HepG2 (cell line): Measurements from ENCODE around the gene TMEM61. TPM values are rescaled to one million over a fixed set of nuclear protein-coding genes. Genes with fewer than 3 reads are reported as not detected.

Experiments used
- CBX1 ChIP-seq: IDR thresholded peaks from one replicate; pipeline ENCODE4 v1.6.1; 2016; ENCODE audit warnings: antibody characterized with exemption, low read depth
- FOXJ3 ChIP-seq: sonication (generic); formaldehyde crosslinking; IDR thresholded peaks from 2 replicates; pipeline ENCODE4 v1.4.0; 2020; ENCODE audit warnings: missing genetic modification reagents, mild to moderate bottlenecking, borderline replicate concordance
- GABPB1 ChIP-seq: IDR thresholded peaks from 2 replicates; pipeline ENCODE4 v1.6.1; 2016; ENCODE audit warnings: mild to moderate bottlenecking, missing genetic modification reagents, moderate library complexity, missing compliant biosample characterization
- HDAC2 ChIP-seq: sonication (generic); formaldehyde crosslinking; IDR thresholded peaks from 2 replicates; pipeline ENCODE4 v1.4.0; 2020; ENCODE audit warnings: missing genetic modification reagents
- NONO ChIP-seq, 2 experiments: fragments of 450-650 bp in 1 of 2; sonication (generic) in 1 of 2; formaldehyde crosslinking in 1 of 2; IDR thresholded peaks in 1 of 2; conservative IDR thresholded peaks in 1 of 2; 2 replicates each; pipeline versions ENCODE4 v1.6.1 to v1.8.0; 2017 to 2022; ENCODE audit warnings: mild to moderate bottlenecking in 1 of 2, missing genetic modification reagents in 1 of 2, moderate library complexity in 1 of 2
- RXRA ChIP-seq: sonication (generic); formaldehyde crosslinking; IDR thresholded peaks from 2 replicates; pipeline ENCODE4 v1.5.1; 2020; ENCODE audit warnings: missing genetic modification reagents
- SRY ChIP-seq: sonication (generic); formaldehyde crosslinking; IDR thresholded peaks from 2 replicates; pipeline ENCODE4 v1.8.0; 2022; ENCODE audit warnings: mild to moderate bottlenecking, missing genetic modification reagents
- TBL1XR1 ChIP-seq: fragments of 150-350 bp; IDR thresholded peaks from 2 replicates; pipeline ENCODE4 v1.6.1; 2014; ENCODE audit warnings: borderline replicate concordance, low read length; ENCODE audit not compliant: partially characterized antibody
- ZNF234 ChIP-seq: sonication (generic); formaldehyde crosslinking; conservative IDR thresholded peaks from 2 replicates; pipeline ENCODE4 v1.5.1; 2020; ENCODE audit warnings: mild to moderate bottlenecking, missing genetic modification reagents
- ZNF331 ChIP-seq: sonication (generic); formaldehyde crosslinking; IDR thresholded peaks from 2 replicates; pipeline ENCODE4 v1.4.0; 2020; ENCODE audit warnings: missing genetic modification reagents
- ZNF7 ChIP-seq: IDR thresholded peaks from 2 replicates; pipeline ENCODE4 v1.6.1; 2016; ENCODE audit warnings: missing biosample characterization, missing genetic modification reagents
- ZSCAN22 ChIP-seq: sonication (generic); formaldehyde crosslinking; IDR thresholded peaks from 2 replicates; pipeline ENCODE4 v1.4.0; 2020; ENCODE audit warnings: mild to moderate bottlenecking, missing genetic modification reagents
- polyA plus RNA-seq, 8 experiments: library from polyadenylated mRNA; depleted of rRNA in 3 of 8; stranded (reverse) in 7 of 8; unstranded in 1 of 8; fragments of >200 nt; fragmentation: Illumina TruSeq in 4 of 8; extraction: Trizol in 4 of 8; gene quantifications; 2 replicates each; pipeline versions ENCODE4 v1.2.1 to v1.2.3, GENCODE V29; 2011 to 2016; ENCODE audit warnings: low read depth in 4 of 8, missing spikeins in 1 of 8, mixed read lengths in 1 of 8; ENCODE audit not compliant: insufficient read depth in 1 of 8
- total RNA-seq, 5 experiments: library from RNA; depleted of rRNA; stranded (reverse); fragments of >200 nt; fragmentation: Illumina TruSeq; extraction: Trizol; gene quantifications; 2 replicates each; pipeline ENCODE4 v1.2.3, GENCODE V29; 2016; ENCODE audit warnings: low read depth in 1 of 5
- TF ChIP-seq, protein P1 (sequence below): sonication (generic); formaldehyde crosslinking; IDR thresholded peaks from 2 replicates; pipeline ENCODE4 v1.5.1; 2020; ENCODE audit warnings: missing genetic modification reagents, mild to moderate bottlenecking, borderline replicate concordance
- TF ChIP-seq, protein P2 (sequence below): sonication (generic); formaldehyde crosslinking; IDR thresholded peaks from 2 replicates; pipeline ENCODE4 v1.8.1; 2022; ENCODE audit warnings: low read depth, mild to moderate bottlenecking, missing genetic modification reagents
- TF ChIP-seq, protein P3 (sequence below): sonication (generic); formaldehyde crosslinking; IDR thresholded peaks from 2 replicates; pipeline ENCODE4 v1.5.1; 2020; ENCODE audit warnings: mild to moderate bottlenecking, moderate library complexity, missing genetic modification reagents
- TF ChIP-seq, protein P4 (sequence below): sonication (generic); formaldehyde crosslinking; IDR thresholded peaks from 2 replicates; pipeline ENCODE4 v1.4.0; 2020; ENCODE audit warnings: mild to moderate bottlenecking, missing genetic modification reagents
- TF ChIP-seq, protein P5 (sequence below): sonication (generic); formaldehyde crosslinking; IDR thresholded peaks from 2 replicates; pipeline ENCODE4 v1.8.0; 2022; ENCODE audit warnings: low read depth, missing genetic modification reagents
- TF ChIP-seq, protein P6 (sequence below): sonication (generic); formaldehyde crosslinking; IDR thresholded peaks from 2 replicates; pipeline ENCODE4 v1.4.0; 2020; ENCODE audit warnings: missing genetic modification reagents; ENCODE audit errors: not compliant biosample characterization

Gene TMEM61
- total and polyA plus RNA-seq, 2 of the 13 experiments (the other 11 are each of a cell fraction or from before 2014, with no cell fraction given) = not detected

DNA sequence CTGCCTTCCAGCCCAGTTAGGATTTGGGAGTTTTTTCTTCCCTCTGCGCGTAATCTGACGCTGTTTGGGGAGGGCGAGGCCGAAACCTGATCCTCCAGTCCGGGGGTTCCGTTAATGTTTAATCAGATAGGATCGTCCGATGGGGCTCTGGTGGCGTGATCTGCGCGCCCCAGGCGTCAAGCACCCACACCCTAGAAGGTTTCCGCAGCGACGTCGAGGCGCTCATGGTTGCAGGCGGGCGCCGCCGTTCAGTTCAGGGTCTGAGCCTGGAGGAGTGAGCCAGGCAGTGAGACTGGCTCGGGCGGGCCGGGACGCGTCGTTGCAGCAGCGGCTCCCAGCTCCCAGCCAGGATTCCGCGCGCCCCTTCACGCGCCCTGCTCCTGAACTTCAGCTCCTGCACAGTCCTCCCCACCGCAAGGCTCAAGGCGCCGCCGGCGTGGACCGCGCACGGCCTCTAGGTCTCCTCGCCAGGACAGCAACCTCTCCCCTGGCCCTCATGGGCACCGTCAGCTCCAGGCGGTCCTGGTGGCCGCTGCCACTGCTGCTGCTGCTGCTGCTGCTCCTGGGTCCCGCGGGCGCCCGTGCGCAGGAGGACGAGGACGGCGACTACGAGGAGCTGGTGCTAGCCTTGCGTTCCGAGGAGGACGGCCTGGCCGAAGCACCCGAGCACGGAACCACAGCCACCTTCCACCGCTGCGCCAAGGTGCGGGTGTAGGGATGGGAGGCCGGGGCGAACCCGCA, 59.1 kb downstream of the TMEM61 start, which contains the start of gene PCSK9 (continued):
- TF ChIP-seq, protein P1, sequence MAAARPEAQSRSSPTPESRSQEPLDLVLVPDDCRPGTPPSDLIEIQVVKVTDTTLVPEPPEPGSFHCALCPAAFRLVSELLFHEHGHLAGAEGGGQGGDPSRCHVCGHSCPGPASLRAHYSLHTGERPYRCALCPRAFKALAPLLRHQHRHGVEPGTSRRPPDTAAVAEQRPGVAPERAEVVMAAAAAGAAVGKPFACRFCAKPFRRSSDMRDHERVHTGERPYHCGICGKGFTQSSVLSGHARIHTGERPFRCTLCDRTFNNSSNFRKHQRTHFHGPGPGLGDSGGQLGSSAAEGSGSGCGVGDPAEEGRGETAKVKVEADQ (CRISPR knock-in tag) = peak; percentile 80
- TF ChIP-seq GABPB1 (CRISPR knock-in tag) = peak; percentile 72; the same call in 1 of the 2 replicates
- peak; percentile 51; the same call in 1 of the 2 replicates for TF ChIP-seq FOXJ3 (CRISPR knock-in tag)
- no peak for TF ChIP-seq ZNF234 (CRISPR knock-in tag)
- TF ChIP-seq, protein P2, sequence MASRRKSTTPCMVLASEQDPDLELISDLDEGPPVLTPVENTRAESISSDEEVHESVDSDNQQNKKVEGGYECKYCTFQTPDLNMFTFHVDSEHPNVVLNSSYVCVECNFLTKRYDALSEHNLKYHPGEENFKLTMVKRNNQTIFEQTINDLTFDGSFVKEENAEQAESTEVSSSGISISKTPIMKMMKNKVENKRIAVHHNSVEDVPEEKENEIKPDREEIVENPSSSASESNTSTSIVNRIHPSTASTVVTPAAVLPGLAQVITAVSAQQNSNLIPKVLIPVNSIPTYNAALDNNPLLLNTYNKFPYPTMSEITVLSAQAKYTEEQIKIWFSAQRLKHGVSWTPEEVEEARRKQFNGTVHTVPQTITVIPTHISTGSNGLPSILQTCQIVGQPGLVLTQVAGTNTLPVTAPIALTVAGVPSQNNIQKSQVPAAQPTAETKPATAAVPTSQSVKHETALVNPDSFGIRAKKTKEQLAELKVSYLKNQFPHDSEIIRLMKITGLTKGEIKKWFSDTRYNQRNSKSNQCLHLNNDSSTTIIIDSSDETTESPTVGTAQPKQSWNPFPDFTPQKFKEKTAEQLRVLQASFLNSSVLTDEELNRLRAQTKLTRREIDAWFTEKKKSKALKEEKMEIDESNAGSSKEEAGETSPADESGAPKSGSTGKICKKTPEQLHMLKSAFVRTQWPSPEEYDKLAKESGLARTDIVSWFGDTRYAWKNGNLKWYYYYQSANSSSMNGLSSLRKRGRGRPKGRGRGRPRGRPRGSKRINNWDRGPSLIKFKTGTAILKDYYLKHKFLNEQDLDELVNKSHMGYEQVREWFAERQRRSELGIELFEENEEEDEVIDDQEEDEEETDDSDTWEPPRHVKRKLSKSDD (CRISPR knock-in tag) = peak; percentile 90; the same call in 1 of the 2 replicates
- peak; percentile 83 for TF ChIP-seq HDAC2 (CRISPR knock-in tag)
- TF ChIP-seq CBX1 = no peak
- TF ChIP-seq, protein P3, sequence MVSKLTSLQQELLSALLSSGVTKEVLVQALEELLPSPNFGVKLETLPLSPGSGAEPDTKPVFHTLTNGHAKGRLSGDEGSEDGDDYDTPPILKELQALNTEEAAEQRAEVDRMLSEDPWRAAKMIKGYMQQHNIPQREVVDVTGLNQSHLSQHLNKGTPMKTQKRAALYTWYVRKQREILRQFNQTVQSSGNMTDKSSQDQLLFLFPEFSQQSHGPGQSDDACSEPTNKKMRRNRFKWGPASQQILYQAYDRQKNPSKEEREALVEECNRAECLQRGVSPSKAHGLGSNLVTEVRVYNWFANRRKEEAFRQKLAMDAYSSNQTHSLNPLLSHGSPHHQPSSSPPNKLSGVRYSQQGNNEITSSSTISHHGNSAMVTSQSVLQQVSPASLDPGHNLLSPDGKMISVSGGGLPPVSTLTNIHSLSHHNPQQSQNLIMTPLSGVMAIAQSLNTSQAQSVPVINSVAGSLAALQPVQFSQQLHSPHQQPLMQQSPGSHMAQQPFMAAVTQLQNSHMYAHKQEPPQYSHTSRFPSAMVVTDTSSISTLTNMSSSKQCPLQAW = peak; percentile 98
- no peak for TF ChIP-seq NONO (IDR thresholded peaks at IDR 0.05)
- peak; percentile 92; the same call in 1 of the 2 replicates for TF ChIP-seq NONO (CRISPR knock-in tag; conservative IDR thresholded peaks at IDR 0.05)
- TF ChIP-seq, protein P4, sequence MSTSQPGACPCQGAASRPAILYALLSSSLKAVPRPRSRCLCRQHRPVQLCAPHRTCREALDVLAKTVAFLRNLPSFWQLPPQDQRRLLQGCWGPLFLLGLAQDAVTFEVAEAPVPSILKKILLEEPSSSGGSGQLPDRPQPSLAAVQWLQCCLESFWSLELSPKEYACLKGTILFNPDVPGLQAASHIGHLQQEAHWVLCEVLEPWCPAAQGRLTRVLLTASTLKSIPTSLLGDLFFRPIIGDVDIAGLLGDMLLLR (CRISPR knock-in tag) = peak; percentile 61
- TF ChIP-seq ZNF7 (CRISPR knock-in tag) = no peak
- TF ChIP-seq, protein P5, sequence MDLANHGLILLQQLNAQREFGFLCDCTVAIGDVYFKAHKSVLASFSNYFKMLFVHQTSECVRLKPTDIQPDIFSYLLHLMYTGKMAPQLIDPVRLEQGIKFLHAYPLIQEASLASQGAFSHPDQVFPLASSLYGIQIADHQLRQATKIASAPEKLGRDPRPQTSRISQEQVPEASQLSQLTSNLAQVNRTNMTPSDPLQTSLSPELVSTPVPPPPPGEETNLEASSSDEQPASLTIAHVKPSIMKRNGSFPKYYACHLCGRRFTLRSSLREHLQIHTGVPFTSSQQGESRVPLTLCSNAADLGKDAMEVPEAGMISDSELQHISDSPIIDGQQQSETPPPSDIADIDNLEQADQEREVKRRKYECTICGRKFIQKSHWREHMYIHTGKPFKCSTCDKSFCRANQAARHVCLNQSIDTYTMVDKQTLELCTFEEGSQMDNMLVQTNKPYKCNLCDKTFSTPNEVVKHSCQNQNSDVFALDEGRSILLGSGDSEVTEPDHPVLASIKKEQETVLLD (CRISPR knock-in tag) = no peak; the same call in 1 of the 2 replicates
- no peak for TF ChIP-seq TBL1XR1
- TF ChIP-seq ZSCAN22 (CRISPR knock-in tag) = no peak
- TF ChIP-seq, protein P6, sequence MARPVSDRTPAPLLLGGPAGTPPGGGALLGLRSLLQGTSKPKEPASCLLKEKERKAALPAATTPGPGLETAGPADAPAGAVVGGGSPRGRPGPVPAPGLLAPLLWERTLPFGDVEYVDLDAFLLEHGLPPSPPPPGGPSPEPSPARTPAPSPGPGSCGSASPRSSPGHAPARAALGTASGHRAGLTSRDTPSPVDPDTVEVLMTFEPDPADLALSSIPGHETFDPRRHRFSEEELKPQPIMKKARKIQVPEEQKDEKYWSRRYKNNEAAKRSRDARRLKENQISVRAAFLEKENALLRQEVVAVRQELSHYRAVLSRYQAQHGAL = no peak
- no peak for TF ChIP-seq RXRA (CRISPR knock-in tag)
- TF ChIP-seq ZNF331 (CRISPR knock-in tag) = peak; percentile 95
- TF ChIP-seq SRY (CRISPR knock-in tag) = peak; percentile 96
